ENCODE data around the gene HJURP.

Gene HJURP

DNA sequence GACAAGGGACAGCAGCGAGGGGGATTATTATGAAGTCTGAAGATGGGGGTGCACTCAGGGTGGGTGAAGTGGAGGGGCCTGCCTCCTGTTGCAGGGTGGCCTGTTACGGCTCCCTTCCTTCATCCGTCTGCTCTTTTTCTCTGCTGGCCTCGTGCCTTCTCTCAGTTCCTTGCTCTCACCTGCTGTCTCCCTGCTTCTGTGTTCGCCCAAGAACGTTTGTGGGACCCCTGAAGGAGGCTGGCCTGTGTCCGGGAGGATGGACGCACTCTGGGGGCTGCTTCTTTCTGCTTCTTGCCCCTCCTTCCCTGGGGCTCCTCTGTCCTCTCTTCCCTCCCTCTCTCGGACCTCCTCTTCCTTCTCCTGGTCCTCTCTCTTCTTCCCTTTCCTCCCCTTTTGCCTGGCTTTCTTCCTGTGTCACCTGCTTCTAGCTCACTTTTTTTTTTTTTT, 62.4 kb downstream of the HJURP start:
- no peak for DNase-seq (ENCODE audit: low spot score)

GRCh38 chr2:233791151-233791882, 63.0 kb downstream of the HJURP start:
- DNase-seq (ENCODE audit: low spot score), result no peak

GRCh38 chr2:233789554-233789953, 64.8 kb downstream of the HJURP start:
- no peak for DNase-seq (ENCODE audit: low spot score)

Data from AG08395 (cell line).